GM19193 (cell line): Measurements from ENCODE around the gene CSTPP1.

Source experiments
- POLR2A ChIP-seq: IDR thresholded peaks from 4 replicates; pipeline ENCODE4 v1.6.1; 2011; ENCODE audit not compliant: insufficient read depth, insufficient read length; ENCODE audit errors: extremely low read depth

CSTPP1 gene

GRCh38 chr11:46900091-46900746 lies 36.3 kb upstream of the CSTPP1 start:
- no peak for TF ChIP-seq POLR2A

- no peak for TF ChIP-seq POLR2A
Observed at GRCh38 chr11:46901156-46901555, 35.4 kb upstream of the CSTPP1 start.

DNA sequence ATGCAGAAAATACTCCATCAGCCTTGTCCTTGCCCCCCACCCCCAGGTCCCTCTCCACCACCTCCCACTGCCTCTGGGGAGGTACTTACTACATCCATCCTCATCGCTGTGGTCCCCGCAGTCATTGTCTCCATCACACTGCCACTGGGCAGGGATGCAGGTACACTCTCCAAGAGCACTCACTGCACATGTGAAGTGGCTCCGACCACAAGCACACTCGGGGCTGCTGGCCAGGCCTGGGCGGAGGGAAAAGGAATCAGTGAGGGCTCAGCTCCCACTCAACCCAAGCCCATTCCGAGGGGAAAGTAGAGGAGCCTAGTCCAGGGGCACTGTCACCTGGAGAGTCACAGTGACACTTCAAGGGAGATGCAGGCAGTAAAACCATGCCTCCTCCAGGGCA lies 33.9 kb upstream of the CSTPP1 start:
- TF ChIP-seq POLR2A: no peak

DNA sequence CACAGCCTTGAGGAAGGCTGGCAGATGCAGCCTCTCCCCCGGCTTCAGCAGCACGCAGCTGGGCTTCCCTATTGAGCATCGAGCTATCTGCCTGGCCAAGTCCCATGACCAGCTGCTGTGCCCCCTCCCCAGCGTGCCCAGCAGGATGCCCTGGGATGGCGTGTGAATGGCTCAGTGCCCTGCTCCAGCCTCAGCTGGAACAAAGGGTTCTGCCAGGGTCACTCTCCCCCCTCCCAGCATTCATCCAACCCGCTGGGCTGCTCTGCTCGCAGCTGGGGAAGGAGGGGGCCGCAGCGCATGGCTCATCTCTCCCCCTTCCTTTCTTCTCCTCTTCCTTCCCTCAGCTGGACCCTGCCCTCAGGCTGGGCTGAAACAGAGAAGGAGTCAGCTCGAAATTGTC lies 32.7 kb upstream of the CSTPP1 start:
- TF ChIP-seq POLR2A: no peak

GRCh38 chr11:46905806-46906205 lies 30.8 kb upstream of the CSTPP1 start:
- TF ChIP-seq POLR2A: no peak

DNA sequence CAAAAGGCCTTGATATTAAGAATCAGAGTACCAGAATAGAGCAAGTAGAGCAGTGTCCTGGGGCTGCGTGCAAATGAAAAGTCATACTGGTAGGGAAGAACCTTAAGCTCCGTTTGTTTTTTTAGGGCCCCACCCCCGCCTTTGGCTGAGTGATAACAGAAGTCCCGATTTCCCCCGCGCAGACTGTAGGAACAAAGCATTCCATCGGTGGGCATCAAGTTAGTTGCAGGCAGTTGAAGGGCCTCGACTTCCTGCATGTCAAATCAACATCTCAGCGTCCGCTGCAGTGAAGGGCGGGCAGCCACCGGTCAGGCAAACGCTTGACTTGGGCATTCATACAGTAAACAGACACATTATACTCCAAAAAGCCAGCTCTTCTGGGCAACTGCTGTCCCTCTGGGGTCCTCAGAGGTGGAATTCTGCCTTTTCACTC lies 29.9 kb upstream of the CSTPP1 start:
- no peak for TF ChIP-seq POLR2A

DNA sequence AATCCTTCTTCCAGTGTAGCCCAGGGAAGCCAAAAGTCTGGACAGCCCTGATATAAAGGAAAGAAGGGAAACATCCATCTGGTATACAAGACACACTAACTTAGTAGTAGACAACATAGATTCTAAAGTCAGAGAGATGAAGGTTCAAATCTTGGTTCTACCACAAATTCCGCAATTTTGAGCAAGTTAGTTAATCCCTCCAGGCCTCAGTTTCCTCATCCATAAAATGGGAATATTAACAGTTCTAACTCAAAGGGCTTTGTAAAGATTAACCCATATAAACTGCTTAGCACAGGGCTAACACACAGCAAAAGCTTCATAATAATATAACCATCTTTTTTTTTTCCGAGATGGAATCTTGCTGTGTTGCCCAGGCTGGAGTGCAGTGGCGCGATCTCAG lies 29.0 kb upstream of the CSTPP1 start:
- no peak for TF ChIP-seq POLR2A

DNA sequence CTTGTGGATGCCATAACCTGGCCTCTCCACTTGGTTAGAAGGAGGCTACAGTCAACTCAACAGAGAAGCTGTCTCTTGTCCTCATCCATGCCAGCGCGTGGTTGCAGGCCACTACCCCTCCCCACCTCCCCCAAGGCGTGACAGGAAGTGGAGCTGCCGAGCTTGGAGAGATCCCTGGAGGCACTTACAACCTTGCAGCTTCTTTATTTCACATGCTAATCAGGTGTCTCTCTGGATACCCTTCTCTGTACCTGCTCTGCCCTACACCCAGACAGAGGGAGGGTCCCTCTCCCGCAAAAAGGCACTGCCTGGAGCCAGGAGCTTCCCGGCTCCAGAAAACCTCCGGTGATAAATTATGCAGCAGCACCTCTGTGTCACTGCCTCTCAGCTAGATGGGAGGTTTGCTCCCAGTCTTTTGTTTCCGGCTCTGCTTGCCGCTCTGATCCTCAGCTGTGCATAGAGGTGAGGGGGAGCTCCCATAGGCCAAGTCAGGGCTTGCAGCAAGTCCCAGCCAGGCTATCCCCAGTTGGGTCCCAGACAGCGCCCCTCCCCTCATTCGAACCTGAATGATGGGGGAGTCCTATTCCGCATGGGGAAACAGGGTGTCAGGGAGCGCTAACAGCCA lies 23.9 kb upstream of the CSTPP1 start:
- TF ChIP-seq POLR2A: no peak

- TF ChIP-seq POLR2A: no peak
Observed at GRCh38 chr11:46913484-46913883, 23.1 kb upstream of the CSTPP1 start.

DNA sequence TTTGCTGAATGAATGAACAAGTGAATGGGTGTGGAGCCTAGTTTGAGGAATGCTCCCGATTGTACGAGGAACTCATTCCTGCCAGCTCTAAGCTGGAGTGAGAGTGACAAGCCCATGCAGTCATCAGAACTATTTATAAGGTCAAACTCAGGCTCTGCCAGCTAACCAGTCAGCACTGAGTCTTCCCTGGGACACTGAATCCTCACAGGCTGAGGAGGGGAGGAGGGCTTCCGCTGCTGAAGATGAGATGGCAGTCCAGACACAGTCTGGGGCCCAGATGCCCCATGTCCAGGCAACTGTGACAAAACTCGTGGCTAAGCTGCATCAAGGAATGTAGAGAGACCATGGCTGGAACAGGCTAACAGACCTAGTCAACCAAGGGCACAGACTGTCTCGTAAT lies 22.2 kb upstream of the CSTPP1 start:
- TF ChIP-seq POLR2A: no peak

GRCh38 chr11:46914910-46915309 lies 21.7 kb upstream of the CSTPP1 start:
- TF ChIP-seq POLR2A: no peak

- no peak for TF ChIP-seq POLR2A
Observed at GRCh38 chr11:46916286-46917108, 20.1 kb upstream of the CSTPP1 start.

DNA sequence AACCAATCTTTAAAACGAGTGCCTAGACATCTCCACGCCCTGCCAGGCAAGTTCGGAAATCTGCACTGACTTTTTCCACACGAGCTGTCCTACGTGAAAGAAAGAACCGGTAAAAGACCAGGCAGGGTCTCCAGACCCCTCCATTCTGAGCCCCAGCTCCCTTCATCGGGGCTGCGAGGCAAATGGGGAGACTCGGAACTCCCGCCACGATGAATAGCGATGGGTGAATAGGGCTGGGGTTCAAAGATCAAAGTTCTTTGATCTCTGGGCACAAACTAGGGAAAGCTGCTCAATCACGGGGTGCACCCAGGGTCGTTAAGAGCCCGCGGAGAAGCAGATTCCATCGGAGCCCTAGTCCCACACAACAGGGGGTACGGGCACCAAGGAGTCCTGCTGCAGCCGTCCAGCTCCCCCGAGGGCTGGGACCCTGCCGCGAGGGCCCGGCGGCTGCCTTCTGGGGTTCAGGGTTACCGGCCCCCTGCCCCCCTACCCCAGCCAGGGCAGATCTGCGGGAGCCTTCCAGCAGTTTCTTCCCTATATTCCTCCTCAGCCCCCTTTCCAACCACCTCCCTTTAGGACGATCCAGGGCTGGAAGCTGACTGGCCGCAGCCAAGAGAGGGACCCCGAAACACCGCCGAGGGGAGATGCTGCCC lies 19.3 kb upstream of the CSTPP1 start:
- TF ChIP-seq POLR2A: no peak

GRCh38 chr11:46917762-46918082 lies 18.8 kb upstream of the CSTPP1 start:
- no peak for TF ChIP-seq POLR2A

DNA sequence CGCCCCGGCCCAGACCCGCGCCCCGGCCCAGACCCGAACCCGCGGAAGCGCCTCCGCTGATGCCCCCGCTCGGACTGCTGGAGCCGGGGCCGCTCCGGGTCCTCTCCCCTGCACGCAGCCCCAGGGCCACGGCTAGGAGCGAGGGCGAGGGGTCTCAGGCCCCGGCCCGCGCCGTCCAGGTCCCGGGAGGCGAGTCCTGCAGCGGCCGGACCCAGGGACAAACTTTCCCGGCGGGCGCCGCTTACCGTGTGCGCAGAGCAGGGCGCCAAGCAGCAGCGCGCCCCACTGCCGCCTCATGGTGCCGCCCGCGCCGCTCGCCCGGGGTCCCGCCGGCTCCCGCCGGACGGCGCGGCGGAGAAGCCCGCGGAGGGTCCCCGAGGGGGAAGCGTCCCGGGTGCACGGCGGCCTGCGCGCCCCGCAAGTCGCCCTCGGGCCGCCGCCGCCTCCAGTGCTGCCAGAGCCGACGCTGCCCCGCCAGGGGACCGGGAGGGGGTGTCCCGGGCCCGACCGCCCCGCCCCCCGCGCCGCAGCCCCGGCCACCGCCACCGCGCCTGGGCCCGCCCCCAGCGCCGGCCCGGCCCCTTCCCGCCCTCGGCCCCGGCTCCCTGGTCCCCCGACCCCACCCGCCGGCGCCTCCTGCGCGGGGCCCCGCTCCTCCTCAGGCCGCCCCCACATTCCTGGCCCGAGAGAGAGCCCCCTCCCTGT lies 18.3 kb upstream of the CSTPP1 start, which contains the start of gene LRP4:
Gene LRP4 (minus strand): TSS at position 468 of the 705 bp plus-strand sequence. CDS start 171 bp downstream, at position 297.
- TF ChIP-seq POLR2A: no peak

- TF ChIP-seq POLR2A: no peak
Observed at GRCh38 chr11:46918788-46919513, 17.6 kb upstream of the CSTPP1 start.
